ENCODE data around the gene CFTR. TPM values are rescaled to one million over a fixed set of nuclear protein-coding genes. Genes with fewer than 3 reads are reported as not detected.

Gene CFTR
- polyA plus RNA-seq (2012; ENCODE audit: insufficient read length, low read depth), result not detected

- no peak for TF ChIP-seq SIN3A (IDR thresholded peaks at IDR 0.05; ENCODE audit: borderline replicate concordance, insufficient read depth, low read length)
- TF ChIP-seq TAF1 (IDR thresholded peaks at IDR 0.05; ENCODE audit: borderline replicate concordance, insufficient read depth, low read length), result no peak
- TF ChIP-seq FOXP2 (optimal IDR thresholded peaks at IDR 0.05; ENCODE audit: borderline replicate concordance, extremely low read depth, extremely low read length, insufficient read depth), result no peak
- no peak for TF ChIP-seq REST (IDR thresholded peaks at IDR 0.05; ENCODE audit: insufficient read depth in 1 of 2, low read depth in 2 of 2, low read length in 2 of 2)
Measured at GRCh38 chr7:117479225-117480054, at the start of gene CFTR. Gene CFTR (plus strand): TSS chr7:117480025. CDS start chr7:117480095, 70 bp downstream.

- TF ChIP-seq REST (IDR thresholded peaks at IDR 0.05; ENCODE audit: insufficient read depth in 1 of 2, low read depth in 2 of 2, low read length in 2 of 2), result no peak
- TF ChIP-seq TAF1 (IDR thresholded peaks at IDR 0.05; ENCODE audit: borderline replicate concordance, insufficient read depth, low read length), result no peak
- TF ChIP-seq POLR2AphosphoS5 (IDR thresholded peaks at IDR 0.05; ENCODE audit: low read depth, low read length), result no peak
Measured at GRCh38 chr7:117435475-117436043, 44.3 kb upstream of the CFTR start.

- TF ChIP-seq SIN3A (IDR thresholded peaks at IDR 0.05; ENCODE audit: borderline replicate concordance, insufficient read depth, low read length) (no peak), REST (IDR thresholded peaks at IDR 0.05; ENCODE audit: insufficient read depth in 1 of 2, low read depth in 2 of 2, low read length in 2 of 2) (no peak), POLR2AphosphoS5 (IDR thresholded peaks at IDR 0.05; ENCODE audit: low read depth, low read length) (no peak), FOXP2 (optimal IDR thresholded peaks at IDR 0.05; ENCODE audit: borderline replicate concordance, extremely low read depth, extremely low read length, insufficient read depth) (no peak), TAF1 (IDR thresholded peaks at IDR 0.05; ENCODE audit: borderline replicate concordance, insufficient read depth, low read length) (no peak)
Measured at GRCh38 chr7:117444646-117445045, 35.2 kb upstream of the CFTR start.

- TF ChIP-seq SIN3A (IDR thresholded peaks at IDR 0.05; ENCODE audit: borderline replicate concordance, insufficient read depth, low read length), result no peak
- no peak for TF ChIP-seq FOXP2 (optimal IDR thresholded peaks at IDR 0.05; ENCODE audit: borderline replicate concordance, extremely low read depth, extremely low read length, insufficient read depth)
- no peak for TF ChIP-seq POLR2AphosphoS5 (IDR thresholded peaks at IDR 0.05; ENCODE audit: low read depth, low read length)
Measured at GRCh38 chr7:117445206-117445605, 34.6 kb upstream of the CFTR start.

GRCh38 chr7:117446220-117446815 is 33.5 kb upstream of the CFTR start:
- TF ChIP-seq POLR2AphosphoS5 (IDR thresholded peaks at IDR 0.05; ENCODE audit: low read depth, low read length) (no peak), REST (IDR thresholded peaks at IDR 0.05; ENCODE audit: insufficient read depth in 1 of 2, low read depth in 2 of 2, low read length in 2 of 2) (no peak), FOXP2 (optimal IDR thresholded peaks at IDR 0.05; ENCODE audit: borderline replicate concordance, extremely low read depth, extremely low read length, insufficient read depth) (no peak), TAF1 (IDR thresholded peaks at IDR 0.05; ENCODE audit: borderline replicate concordance, insufficient read depth, low read length) (no peak), SIN3A (IDR thresholded peaks at IDR 0.05; ENCODE audit: borderline replicate concordance, insufficient read depth, low read length) (no peak)
